Measurements from ENCODE around the gene PRKACG. TPM values are rescaled to one million over a fixed set of nuclear protein-coding genes. Genes with fewer than 3 reads are reported as not detected.

The PRKACG gene
- total RNA-seq, 4 donors from 2014 or later = not detected

- no peaks in the 10 kb centered on the region for H3K27me3 ChIP-seq
- 66 to 73% methylated on average over 7 to 9 of the region's 9 CpGs for WGBS, 2 donors
- H3K9me3 ChIP-seq = no peaks in the 10 kb centered on the region
- H3K4me1 ChIP-seq = peaks cover 0 to 5% of the 10 kb centered on the region in 2 donors
- H3K36me3 ChIP-seq = no peaks in the 10 kb centered on the region
- no peak for DNase-seq
- no peak overlapping the region for H3K4me3 ChIP-seq (replicated peaks in 1 of 3)
- H3K27ac ChIP-seq = no peak overlapping the region
- no peak for TF ChIP-seq CTCF (IDR thresholded peaks at IDR 0.05)
- TF ChIP-seq POLR2A (IDR thresholded peaks at IDR 0.05) = no peak
- intact Hi-C loops (cut with DNase I) = no loop called here
These were observed 34.2 kb downstream of the PRKACG start for GRCh38 chr9:68979538-68980314.

GRCh38 chr9:68978501-68978900 is 35.4 kb downstream of the PRKACG start:
- H3K36me3 ChIP-seq = no peaks in the 10 kb centered on the region
- TF ChIP-seq POLR2A (IDR thresholded peaks at IDR 0.05) (no peak), CTCF (IDR thresholded peaks at IDR 0.05) (no peak)
- no peaks in the 10 kb centered on the region for H3K9me3 ChIP-seq
- no peak overlapping the region for H3K4me3 ChIP-seq (replicated peaks in 1 of 3)
- WGBS, 2 donors = 87 to 92% methylated on average over 3 of the region's 3 CpGs
- peaks cover 0 to 5% of the 10 kb centered on the region in 2 donors for H3K4me1 ChIP-seq
- DNase-seq = no peak
- no peaks in the 10 kb centered on the region for H3K27me3 ChIP-seq
- H3K27ac ChIP-seq = no peak overlapping the region
- intact Hi-C loops (cut with DNase I) = no loop called here

- DNase-seq = no peak
- H3K27me3 ChIP-seq = no peaks in the 10 kb centered on the region
- 92 to 95% methylated on average over 4 of the region's 4 CpGs for WGBS, 2 donors
- intact Hi-C loops (cut with DNase I) = no loop called here
- H3K4me1 ChIP-seq = peaks cover 0 to 5% of the 10 kb centered on the region in 2 donors
- no peaks in the 10 kb centered on the region for H3K9me3 ChIP-seq
- no peak overlapping the region for H3K4me3 ChIP-seq (replicated peaks in 1 of 3)
- H3K27ac ChIP-seq = no peak overlapping the region
- H3K36me3 ChIP-seq = no peaks in the 10 kb centered on the region
- TF ChIP-seq CTCF (IDR thresholded peaks at IDR 0.05) (no peak), POLR2A (IDR thresholded peaks at IDR 0.05) (no peak)
These were observed 35.8 kb downstream of the PRKACG start for GRCh38 chr9:68978066-68978465.

- Histone ChIP-seq H3K27ac (no peak overlapping the region), H3K27me3 (no peaks in the 10 kb centered on the region), H3K36me3 (no peaks in the 10 kb centered on the region), H3K4me3 (replicated peaks in 1 of 3) (no peak overlapping the region), H3K9me3 (no peaks in the 10 kb centered on the region), H3K4me1 (no peaks in the 10 kb centered on the region)
- no peak for DNase-seq
- 80% methylated on average over 5 of the region's 5 CpGs for WGBS, 2 donors
- intact Hi-C loops (cut with DNase I) = no loop called here
- no peak for TF ChIP-seq POLR2A (IDR thresholded peaks at IDR 0.05)
- TF ChIP-seq CTCF (IDR thresholded peaks at IDR 0.05) = no peak
These were observed 38.4 kb downstream of the PRKACG start for GRCh38 chr9:68975365-68976043.

GRCh38 chr9:68974901-68975300 is 39.0 kb downstream of the PRKACG start:
- DNase-seq = no peak
- H3K27me3 ChIP-seq = no peaks in the 10 kb centered on the region
- H3K36me3 ChIP-seq = no peaks in the 10 kb centered on the region
- TF ChIP-seq CTCF (IDR thresholded peaks at IDR 0.05) (no peak), POLR2A (IDR thresholded peaks at IDR 0.05) (no peak)
- intact Hi-C loops (cut with DNase I) = no loop called here
- H3K27ac ChIP-seq = no peak overlapping the region
- no peaks in the 10 kb centered on the region for H3K4me1 ChIP-seq
- no peaks in the 10 kb centered on the region for H3K9me3 ChIP-seq
- 84 to 90% methylated on average over 3 of the region's 3 CpGs for WGBS, 2 donors
- H3K4me3 ChIP-seq (replicated peaks in 1 of 3) = no peak overlapping the region

All from thyroid gland (tissue), 4 donors.